ENCODE measurements around the gene SIPA1L3.

- no peak for TF ChIP-seq YY1 (IDR thresholded peaks at IDR 0.05; ENCODE audit: insufficient read depth, insufficient read length)
- TF ChIP-seq ZNF274 (IDR thresholded peaks at IDR 0.05; ENCODE audit: low read depth, low read length): no peak
Measured at GRCh38 chr19:37977391-37977790, 70.4 kb downstream of the SIPA1L3 start.
